IPS DF 4.7 (cell line): ENCODE measurements around the gene PLEKHH2.

ENCODE experiments used
- DNase-seq: peaks from one replicate; pipeline ENCODE4 v3.0.0-alpha.2; 2013; ENCODE audit warnings: low spot score; ENCODE audit errors: extremely low read depth

PLEKHH2 gene

GRCh38 chr2:43762286-43762685, 125.2 kb downstream of the PLEKHH2 start:
- no peak for DNase-seq

- DNase-seq: no peak
Measured at GRCh38 chr2:43763091-43763490, 126.0 kb downstream of the PLEKHH2 start.

GRCh38 chr2:43764086-43764705, 127.1 kb downstream of the PLEKHH2 start:
- DNase-seq: no peak

- DNase-seq: no peak
Measured at GRCh38 chr2:43766006-43766405, 128.9 kb downstream of the PLEKHH2 start.

- DNase-seq: peak; percentile 80
Measured at GRCh38 chr2:43773876-43774613, 137.0 kb downstream of the PLEKHH2 start, which contains the start of gene DYNC2LI1. TSS of gene DYNC2LI1 (plus strand) at chr2:43774039. CDS start at chr2:43774139, 100 bp downstream.

GRCh38 chr2:43774617-43775016, 137.6 kb downstream of the PLEKHH2 start:
- no peak for DNase-seq

- DNase-seq: no peak
Measured at GRCh38 chr2:43776324-43776723, 139.3 kb downstream of the PLEKHH2 start.

- DNase-seq: no peak
Measured at GRCh38 chr2:43777306-43777926, 140.4 kb downstream of the PLEKHH2 start.

GRCh38 chr2:43778233-43778632, 141.2 kb downstream of the PLEKHH2 start:
- DNase-seq: no peak

GRCh38 chr2:43787895-43788294, 150.8 kb downstream of the PLEKHH2 start:
- DNase-seq: no peak

GRCh38 chr2:43788646-43789045, 151.6 kb downstream of the PLEKHH2 start:
- DNase-seq: no peak

- DNase-seq: no peak
Measured at GRCh38 chr2:43790147-43790546, 153.1 kb downstream of the PLEKHH2 start.

- DNase-seq: no peak
Measured at GRCh38 chr2:43791035-43791765, 154.1 kb downstream of the PLEKHH2 start.

GRCh38 chr2:43792653-43793052, 155.6 kb downstream of the PLEKHH2 start:
- no peak for DNase-seq

- no peak for DNase-seq
Measured at GRCh38 chr2:43794956-43795355, 157.9 kb downstream of the PLEKHH2 start.

- no peak for DNase-seq
Measured at GRCh38 chr2:43796206-43796605, 159.1 kb downstream of the PLEKHH2 start.

- DNase-seq: no peak
Measured at GRCh38 chr2:43798300-43798699, 161.2 kb downstream of the PLEKHH2 start.

- DNase-seq: no peak
Measured at GRCh38 chr2:43800894-43801293, 163.8 kb downstream of the PLEKHH2 start.

- DNase-seq: no peak
Measured at GRCh38 chr2:43802135-43802534, 165.1 kb downstream of the PLEKHH2 start.

GRCh38 chr2:43803113-43803512, 166.1 kb downstream of the PLEKHH2 start:
- no peak for DNase-seq

- no peak for DNase-seq
Measured at GRCh38 chr2:43806719-43807031, 169.6 kb downstream of the PLEKHH2 start.

- no peak for DNase-seq
Measured at GRCh38 chr2:43810452-43810851, 173.4 kb downstream of the PLEKHH2 start.
